Activated naive CD8-positive, alpha-beta T cell treated with anti-CD3 and anti-CD28 coated beads for 36 hours (primary cell): ENCODE results near the gene MIEF1. TPM values are rescaled to one million over a fixed set of nuclear protein-coding genes. Genes with fewer than 3 reads are reported as not detected.

Experiments
- DNase-seq: peaks from one replicate; pipeline ENCODE4 v3.0.0; 2021
- H3K27ac Mint-ChIP-seq: one replicate; pipeline ENCODE4 v1.8.0; 2022; ENCODE audit warnings: mild to moderate bottlenecking, moderate library complexity, mixed read lengths
- H3K27me3 Mint-ChIP-seq: one replicate; pipeline ENCODE4 v1.8.0; 2022; ENCODE audit warnings: mild to moderate bottlenecking, mixed read lengths
- H3K36me3 Mint-ChIP-seq: one replicate; pipeline ENCODE4 v1.8.0; 2021; ENCODE audit warnings: mild to moderate bottlenecking, mixed read lengths
- H3K4me1 Mint-ChIP-seq: one replicate; pipeline ENCODE4 v1.8.0; 2021; ENCODE audit warnings: mixed read lengths
- H3K4me3 Mint-ChIP-seq: one replicate; pipeline ENCODE4 v1.8.0; 2022; ENCODE audit warnings: mild to moderate bottlenecking, moderate library complexity, mixed read lengths
- H3K9me3 Mint-ChIP-seq: one replicate; pipeline ENCODE4 v1.8.0; 2022; ENCODE audit warnings: mixed read lengths
- total RNA-seq, 2 experiments: library from RNA; stranded (reverse); gene quantifications; one replicate each; pipeline ENCODE4 v1.2.3, GENCODE V29; 2021

MIEF1 gene
- total RNA-seq, 2 experiments from 2014 or later: 62.9 to 65.0 TPM

DNA sequence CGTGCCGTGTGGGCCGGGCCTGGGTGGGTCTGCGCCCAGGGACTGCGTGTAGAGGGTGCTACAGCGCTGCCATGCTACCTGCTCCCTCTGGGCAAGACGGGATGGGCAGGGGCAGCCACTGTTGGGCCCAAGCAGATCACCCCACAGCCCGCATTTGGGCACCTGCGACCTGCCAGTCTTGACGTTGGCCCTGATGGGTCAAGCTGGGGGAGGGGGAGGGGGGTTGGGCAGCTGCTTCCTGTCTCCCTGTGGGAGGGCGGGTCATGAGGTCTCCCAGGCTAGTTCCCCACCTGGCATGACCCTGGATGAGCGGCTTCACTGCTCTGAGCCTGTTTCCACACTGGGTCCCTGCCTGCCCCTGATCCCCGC, 33.3 kb downstream of the MIEF1 start:
- Mint-ChIP-seq H3K27ac (no peak overlapping the region), H3K9me3 (no peaks in the 10 kb centered on the region), H3K4me1 (peaks cover 20% of the 10 kb centered on the region), H3K36me3 (peaks cover 21% of the 10 kb centered on the region), H3K27me3 (no peaks in the 10 kb centered on the region), H3K4me3 (no peak overlapping the region)
- DNase-seq: no peak

DNA sequence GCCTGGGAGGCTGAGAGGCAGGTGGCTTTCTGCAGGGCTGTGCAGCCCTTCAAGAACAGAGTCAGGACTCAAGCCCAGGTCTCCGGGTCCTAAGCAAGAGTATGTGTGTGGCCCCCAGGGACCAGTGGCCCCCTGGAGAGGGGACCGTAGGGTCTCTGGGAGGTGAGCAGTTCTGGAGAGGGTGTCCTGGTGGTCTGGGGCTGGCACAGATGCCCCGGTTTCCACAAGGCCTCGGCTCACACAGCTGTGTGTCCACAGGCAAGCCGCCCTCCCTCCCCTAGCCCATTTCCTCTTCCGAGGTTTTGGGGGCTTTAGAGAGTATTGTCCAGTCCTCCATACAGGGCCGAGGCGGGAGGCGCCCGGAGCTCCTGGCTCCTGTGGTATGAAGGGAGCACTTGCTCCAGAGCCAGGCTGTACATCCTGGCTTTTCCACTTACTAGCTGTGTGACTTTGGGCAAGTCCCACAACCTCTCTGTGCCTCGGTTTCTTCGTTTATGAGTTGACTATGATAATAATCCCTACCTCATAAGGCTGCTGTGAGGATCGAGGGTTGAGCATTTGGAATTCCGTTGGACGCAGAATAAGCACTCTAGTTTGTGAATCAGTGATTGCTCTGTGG, 33.9 kb downstream of the MIEF1 start:
- DNase-seq: no peak
- H3K4me1 Mint-ChIP-seq: peaks cover 15% of the 10 kb centered on the region
- no peak overlapping the region for H3K27ac Mint-ChIP-seq
- H3K4me3 Mint-ChIP-seq: no peak overlapping the region
- H3K36me3 Mint-ChIP-seq: peaks cover 15% of the 10 kb centered on the region
- H3K27me3 Mint-ChIP-seq: no peaks in the 10 kb centered on the region
- no peaks in the 10 kb centered on the region for H3K9me3 Mint-ChIP-seq

DNA sequence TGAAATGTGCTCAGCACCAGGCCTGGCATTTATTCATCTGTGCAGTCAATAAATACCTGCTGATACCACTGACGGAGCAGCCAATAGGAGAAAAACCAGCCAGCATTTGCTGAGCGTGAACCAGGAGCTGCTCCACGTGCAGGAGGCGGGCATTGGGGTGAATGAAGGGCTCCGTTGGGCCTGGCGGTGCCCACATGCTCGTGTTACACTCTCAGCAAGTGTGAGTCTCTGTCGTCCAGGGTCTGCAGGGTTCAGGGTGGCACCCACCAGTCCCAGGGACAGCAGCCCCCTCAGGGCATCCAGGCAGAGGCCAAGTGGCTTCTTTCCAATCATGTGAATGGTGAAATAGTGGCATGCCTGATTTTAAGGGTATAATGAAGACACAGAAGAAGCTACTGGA, 34.6 kb downstream of the MIEF1 start:
- H3K36me3 Mint-ChIP-seq: peaks cover 9% of the 10 kb centered on the region
- peaks cover 7% of the 10 kb centered on the region for H3K4me1 Mint-ChIP-seq
- no peak for DNase-seq
- no peak overlapping the region for H3K4me3 Mint-ChIP-seq
- H3K9me3 Mint-ChIP-seq: no peaks in the 10 kb centered on the region
- H3K27ac Mint-ChIP-seq: no peak overlapping the region
- H3K27me3 Mint-ChIP-seq: no peaks in the 10 kb centered on the region

DNA sequence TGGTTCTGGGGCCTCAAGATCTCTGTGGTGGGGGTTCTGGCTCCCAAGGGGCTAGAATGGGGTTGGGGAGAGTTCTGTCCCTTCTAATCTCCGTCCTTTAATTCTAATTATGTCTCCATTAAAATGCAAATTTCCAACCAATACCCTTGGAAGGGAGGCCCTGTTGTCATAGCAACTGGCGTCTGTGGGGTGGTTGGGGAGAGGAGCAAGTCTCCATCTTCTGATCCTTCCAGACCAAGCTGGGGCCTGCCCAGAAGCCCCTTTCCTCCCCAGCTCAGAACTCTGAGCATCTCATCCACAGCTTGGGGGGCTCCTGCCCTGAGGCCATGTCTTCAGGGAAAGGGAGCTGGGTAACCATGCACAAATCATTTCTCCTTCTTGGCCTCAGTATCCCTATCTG, 35.9 kb downstream of the MIEF1 start:
- Mint-ChIP-seq H3K36me3 (no peaks in the 10 kb centered on the region), H3K9me3 (no peaks in the 10 kb centered on the region), H3K27ac (no peak overlapping the region), H3K4me3 (no peak overlapping the region), H3K4me1 (peaks cover 4% of the 10 kb centered on the region), H3K27me3 (peaks cover 4% of the 10 kb centered on the region)
- DNase-seq: no peak

DNA sequence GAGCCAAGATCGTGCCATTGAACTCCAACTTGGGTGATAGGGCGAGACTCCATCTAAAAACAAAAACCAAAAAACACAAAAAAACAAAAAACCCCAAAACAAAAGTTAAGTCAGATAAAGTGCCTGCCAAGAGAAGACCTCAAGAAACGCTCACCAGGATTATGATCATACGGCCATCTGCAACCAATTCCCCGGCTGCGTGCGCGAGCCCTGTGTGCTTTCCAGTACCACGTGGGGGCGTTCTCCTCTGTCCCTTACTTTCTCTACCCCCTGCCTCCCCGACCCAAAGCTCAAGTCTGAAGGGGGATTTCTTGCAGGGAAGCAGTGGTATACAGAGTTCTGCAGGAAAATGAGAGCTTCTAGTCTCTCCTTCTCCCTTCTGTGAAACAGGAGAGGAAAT, 41.0 kb downstream of the MIEF1 start:
- Mint-ChIP-seq H3K4me3 (no peak overlapping the region), H3K9me3 (no peaks in the 10 kb centered on the region), H3K27ac (no peak overlapping the region), H3K27me3 (peaks cover 43% of the 10 kb centered on the region), H3K4me1 (peaks cover 4% of the 10 kb centered on the region), H3K36me3 (no peaks in the 10 kb centered on the region)
- no peak for DNase-seq

DNA sequence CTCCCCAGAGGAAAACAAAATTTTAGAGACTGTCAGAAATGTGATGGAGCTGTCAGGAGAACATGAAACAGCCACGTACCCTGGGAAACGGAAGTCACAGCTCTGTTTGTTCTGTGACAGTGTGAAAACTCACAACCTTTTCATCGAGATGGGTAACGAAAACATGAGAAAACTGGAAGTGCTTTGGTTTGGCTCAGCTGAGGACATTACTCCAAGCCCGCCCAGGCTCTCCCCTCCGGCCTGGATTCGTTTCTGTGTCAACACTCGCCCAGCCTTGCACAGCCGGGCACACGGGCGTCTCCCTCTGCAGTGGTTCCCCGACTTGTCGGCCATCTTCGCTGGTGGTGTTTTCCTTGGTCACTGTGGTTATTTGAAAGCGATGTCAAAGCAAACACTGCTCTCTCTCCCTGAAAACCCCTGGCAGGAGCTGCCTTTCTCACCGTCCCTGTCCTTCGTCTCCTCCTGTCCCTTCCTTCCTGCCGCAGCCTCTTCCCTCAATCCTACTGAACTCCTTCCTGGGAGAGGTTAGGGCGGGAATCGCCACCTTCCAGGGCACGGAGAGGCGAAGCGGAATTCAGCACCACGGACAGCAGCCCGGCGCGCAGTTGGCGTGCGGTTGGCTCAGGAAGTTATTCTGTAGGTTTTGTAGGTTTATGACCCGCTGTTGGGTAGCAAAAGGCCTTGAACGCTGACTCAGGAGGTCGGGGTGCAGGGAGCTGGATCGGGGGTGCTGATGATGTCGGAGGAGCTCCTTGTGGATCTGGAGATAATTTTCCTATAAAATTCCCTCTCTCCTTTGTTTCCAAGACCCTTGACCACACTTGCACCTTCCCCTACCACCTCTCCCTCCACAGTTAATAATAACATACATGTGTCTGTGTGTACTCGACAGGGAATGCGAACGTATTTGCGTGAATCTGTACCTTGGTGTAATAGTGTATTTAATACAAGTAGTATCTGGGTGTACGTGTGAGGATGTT, 43.6 kb downstream of the MIEF1 start:
- peaks cover 4% of the 10 kb centered on the region for H3K4me1 Mint-ChIP-seq
- no peak overlapping the region for H3K27ac Mint-ChIP-seq
- H3K36me3 Mint-ChIP-seq: no peaks in the 10 kb centered on the region
- H3K9me3 Mint-ChIP-seq: no peaks in the 10 kb centered on the region
- peak; percentile 55 for DNase-seq
- H3K27me3 Mint-ChIP-seq: peaks cover 52% of the 10 kb centered on the region
- no peak overlapping the region for H3K4me3 Mint-ChIP-seq

DNA sequence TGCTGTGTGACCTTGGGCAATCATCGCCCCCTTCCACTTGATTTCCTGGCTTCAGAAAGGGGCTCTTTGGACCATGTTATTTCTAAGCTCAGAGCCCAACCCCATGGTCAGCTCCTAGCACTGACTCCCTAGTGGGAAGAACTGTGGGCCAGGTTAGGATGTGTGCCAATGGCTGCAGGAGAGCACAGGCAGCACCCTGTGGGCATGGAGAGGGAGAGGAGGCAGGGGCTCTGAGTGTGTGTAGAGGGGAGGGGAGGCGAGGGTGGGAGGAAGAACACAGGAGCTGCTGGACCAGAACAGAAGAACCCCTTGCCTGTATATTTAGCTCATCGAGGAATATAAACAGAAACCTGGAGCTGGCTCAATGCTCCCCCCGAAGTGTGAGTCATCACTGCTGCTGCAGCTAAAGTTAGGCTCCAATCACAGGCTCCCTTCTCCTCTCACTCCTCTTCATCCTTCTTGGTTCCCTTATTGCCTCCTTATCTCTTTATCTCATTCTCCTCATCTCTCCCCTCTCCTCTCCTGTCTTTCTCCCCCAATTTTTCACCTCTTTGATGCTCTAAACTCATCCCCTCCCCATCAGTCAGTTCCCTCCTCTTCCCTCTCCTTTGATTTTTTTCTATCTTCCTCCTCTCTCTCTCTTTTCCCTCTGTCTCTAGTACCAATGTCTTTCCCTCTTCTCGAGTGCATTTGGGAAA, 44.9 kb downstream of the MIEF1 start:
- no peak for DNase-seq
- Mint-ChIP-seq H3K9me3 (no peaks in the 10 kb centered on the region), H3K36me3 (no peaks in the 10 kb centered on the region), H3K27ac (no peak overlapping the region), H3K4me1 (peaks cover 4% of the 10 kb centered on the region), H3K27me3 (peaks cover 59% of the 10 kb centered on the region), H3K4me3 (no peak overlapping the region)

DNA sequence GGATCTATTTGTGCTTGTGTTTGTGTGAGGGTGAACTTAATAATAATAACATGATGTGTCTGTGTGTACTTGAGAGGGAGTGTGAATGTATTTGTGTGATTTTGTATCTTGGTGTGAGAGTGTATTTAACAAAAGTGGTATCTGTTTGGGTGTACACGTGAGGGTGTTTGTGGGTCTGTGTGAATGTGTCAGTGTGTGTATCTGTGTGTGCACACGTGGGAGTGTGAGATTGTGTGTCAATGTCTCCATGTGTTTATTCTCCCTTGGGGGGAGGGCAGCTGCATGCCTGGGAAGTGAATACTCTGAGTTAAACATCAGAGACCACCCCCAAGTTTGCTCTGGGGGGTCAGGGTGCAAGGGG, 45.5 kb downstream of the MIEF1 start:
- peaks cover 4% of the 10 kb centered on the region for H3K4me1 Mint-ChIP-seq
- H3K36me3 Mint-ChIP-seq: no peaks in the 10 kb centered on the region
- H3K9me3 Mint-ChIP-seq: no peaks in the 10 kb centered on the region

DNA sequence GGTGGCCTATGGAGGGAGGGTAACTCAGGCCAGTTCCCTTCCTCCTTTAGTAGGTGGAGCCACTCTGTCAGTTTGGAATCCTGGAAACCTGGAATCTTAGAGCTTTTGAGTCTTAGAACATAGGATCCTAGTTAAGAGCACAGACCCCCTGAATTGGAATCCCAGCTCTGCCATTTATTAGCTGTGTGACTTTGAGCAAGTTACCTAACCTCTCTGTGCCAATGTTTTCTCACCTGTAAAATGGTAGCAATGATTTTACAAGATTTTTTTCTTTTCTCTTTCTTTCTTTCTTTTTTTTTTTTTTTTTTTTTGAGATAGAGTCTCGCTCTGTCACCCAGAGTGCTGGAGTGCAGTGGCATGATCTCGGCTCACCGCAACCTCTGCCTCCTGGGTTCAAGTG, 51.3 kb downstream of the MIEF1 start:
- H3K9me3 Mint-ChIP-seq: no peaks in the 10 kb centered on the region
- H3K27ac Mint-ChIP-seq: no peak overlapping the region
- no peak for DNase-seq
- peaks cover 47% of the 10 kb centered on the region for H3K27me3 Mint-ChIP-seq
- no peak overlapping the region for H3K4me3 Mint-ChIP-seq
- no peaks in the 10 kb centered on the region for H3K36me3 Mint-ChIP-seq
- no peaks in the 10 kb centered on the region for H3K4me1 Mint-ChIP-seq

More for the DNA sequence above, 45.5 kb downstream of the MIEF1 start:
- DNase-seq: no peak
- Mint-ChIP-seq H3K27me3 (peaks cover 59% of the 10 kb centered on the region), H3K4me3 (no peak overlapping the region), H3K27ac (no peak overlapping the region)

DNA sequence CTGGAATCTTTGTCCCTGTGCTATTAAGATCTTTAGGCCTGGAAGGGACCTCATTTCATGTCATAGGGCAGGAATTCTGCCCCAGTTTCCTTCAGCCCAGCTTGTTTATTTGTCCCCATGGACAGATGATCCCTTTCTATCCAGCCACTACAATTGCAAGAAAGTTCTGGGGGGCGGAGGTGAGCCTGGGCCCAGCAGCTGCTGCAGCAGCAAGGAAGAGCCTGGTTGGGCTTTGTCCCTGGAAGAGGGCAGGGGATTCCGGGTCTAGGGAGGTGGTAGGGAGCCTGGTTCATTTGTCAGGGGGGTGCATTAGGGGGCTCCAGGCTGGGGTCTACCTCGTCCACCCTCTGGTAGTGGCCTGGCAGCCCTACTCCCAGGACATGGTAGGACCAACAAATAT, 52.1 kb downstream of the MIEF1 start:
- H3K27ac Mint-ChIP-seq: no peak overlapping the region
- H3K27me3 Mint-ChIP-seq: peaks cover 52% of the 10 kb centered on the region
- H3K4me3 Mint-ChIP-seq: no peak overlapping the region
- no peak for DNase-seq
- H3K4me1 Mint-ChIP-seq: no peaks in the 10 kb centered on the region
- H3K9me3 Mint-ChIP-seq: no peaks in the 10 kb centered on the region
- H3K36me3 Mint-ChIP-seq: no peaks in the 10 kb centered on the region

DNA sequence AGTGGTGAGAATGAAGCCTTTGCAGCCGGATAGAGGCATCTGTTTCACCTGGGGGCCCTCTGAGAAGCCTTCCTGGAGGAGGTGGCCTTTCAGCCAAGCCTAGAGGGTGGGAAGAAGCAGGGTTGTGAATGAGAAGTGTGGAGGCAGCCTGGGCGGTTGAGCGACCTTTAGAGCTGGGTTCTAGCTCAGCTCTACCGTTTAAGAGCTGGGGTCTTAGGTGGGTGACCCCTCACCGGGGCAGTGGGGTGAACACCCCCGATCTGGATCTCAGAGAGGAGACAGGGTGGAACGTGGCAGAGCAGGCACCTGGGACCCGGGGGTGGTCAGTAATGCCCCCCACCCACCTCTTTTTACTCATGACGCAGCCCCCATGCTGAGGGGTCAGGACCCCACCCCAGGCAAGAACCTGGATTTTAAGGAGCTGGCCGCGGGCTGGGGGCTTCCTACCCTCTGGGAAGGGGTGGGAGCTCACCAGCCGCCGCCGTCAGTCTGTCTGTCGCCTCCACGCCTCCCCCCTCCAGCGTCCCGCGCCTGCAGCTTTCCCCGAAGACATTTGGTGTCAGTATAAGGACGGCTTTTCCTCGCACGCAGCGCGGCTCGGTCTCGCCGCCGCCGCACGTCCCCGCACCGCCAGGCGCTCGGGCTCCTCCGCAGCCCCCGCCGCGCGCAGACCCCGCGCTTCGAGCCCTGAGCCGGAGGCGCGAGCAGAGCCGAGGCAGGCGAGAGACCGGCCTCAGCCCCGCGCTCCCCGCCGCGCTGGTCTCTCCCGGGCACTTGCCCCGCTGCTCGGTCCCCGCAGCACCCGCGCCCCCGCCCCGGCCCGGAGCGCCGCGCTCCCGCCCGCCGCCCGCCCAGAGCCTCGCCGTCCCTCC, 55.1 kb downstream of the MIEF1 start:
- H3K36me3 Mint-ChIP-seq: no peaks in the 10 kb centered on the region
- H3K9me3 Mint-ChIP-seq: no peaks in the 10 kb centered on the region
- H3K4me3 Mint-ChIP-seq: no peak overlapping the region
- H3K27ac Mint-ChIP-seq: no peak overlapping the region
- peak; percentile 29 for DNase-seq
- H3K4me1 Mint-ChIP-seq: no peaks in the 10 kb centered on the region
- peaks cover 43% of the 10 kb centered on the region for H3K27me3 Mint-ChIP-seq

DNA sequence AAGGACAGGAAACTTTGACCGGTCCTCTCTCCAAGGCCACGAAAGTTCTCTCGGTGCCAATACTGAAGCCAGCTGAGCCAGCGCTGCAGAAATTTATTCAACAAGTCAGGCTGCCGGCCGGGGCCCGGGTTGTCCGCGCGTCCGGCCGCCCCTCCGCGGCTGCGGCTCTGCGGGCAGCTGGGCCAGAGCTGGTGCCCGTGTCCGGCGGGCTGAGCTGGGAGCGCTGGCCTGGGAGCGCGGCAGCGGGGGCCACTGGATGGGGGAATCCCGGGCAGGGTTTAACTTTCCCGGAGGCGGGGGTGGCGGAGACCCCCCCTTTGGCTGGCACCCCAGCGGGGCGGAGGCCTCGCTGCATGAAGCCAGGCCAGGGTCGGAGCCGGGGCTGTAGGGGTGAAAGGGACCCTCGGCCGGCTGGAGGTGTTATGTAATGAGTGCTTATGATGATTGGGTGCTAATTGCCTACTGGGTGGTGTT, 56.2 kb downstream of the MIEF1 start:
- Mint-ChIP-seq H3K4me3 (peak overlapping the region; percentile 36), H3K9me3 (no peaks in the 10 kb centered on the region), H3K27ac (no peak overlapping the region), H3K27me3 (peaks cover 38% of the 10 kb centered on the region), H3K4me1 (no peaks in the 10 kb centered on the region), H3K36me3 (no peaks in the 10 kb centered on the region)
- DNase-seq: no peak

DNA sequence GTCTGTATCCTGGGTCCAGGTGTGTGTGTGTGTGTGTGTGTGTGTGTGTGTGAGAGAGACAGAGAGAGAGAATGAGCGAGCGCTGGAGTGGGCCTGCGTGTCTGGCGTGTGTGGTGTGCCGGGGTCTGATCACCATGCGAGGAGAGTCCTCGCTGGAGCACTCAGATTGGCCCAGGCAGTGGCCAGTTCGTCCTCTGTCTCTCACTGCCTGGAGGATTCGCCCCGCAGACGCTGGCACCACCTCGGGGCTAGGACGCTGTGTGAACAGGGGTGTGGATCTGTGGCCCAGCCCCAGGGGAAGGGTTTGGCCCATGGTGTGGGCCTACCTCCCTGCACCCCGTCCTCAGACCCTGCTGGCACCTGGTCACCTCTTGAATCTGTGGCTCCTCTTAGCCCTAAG, 56.9 kb downstream of the MIEF1 start:
- H3K36me3 Mint-ChIP-seq: no peaks in the 10 kb centered on the region
- H3K9me3 Mint-ChIP-seq: no peaks in the 10 kb centered on the region
- H3K4me3 Mint-ChIP-seq: no peak overlapping the region
- H3K27me3 Mint-ChIP-seq: peaks cover 38% of the 10 kb centered on the region
- H3K27ac Mint-ChIP-seq: no peak overlapping the region
- H3K4me1 Mint-ChIP-seq: no peaks in the 10 kb centered on the region
- DNase-seq: no peak

DNA sequence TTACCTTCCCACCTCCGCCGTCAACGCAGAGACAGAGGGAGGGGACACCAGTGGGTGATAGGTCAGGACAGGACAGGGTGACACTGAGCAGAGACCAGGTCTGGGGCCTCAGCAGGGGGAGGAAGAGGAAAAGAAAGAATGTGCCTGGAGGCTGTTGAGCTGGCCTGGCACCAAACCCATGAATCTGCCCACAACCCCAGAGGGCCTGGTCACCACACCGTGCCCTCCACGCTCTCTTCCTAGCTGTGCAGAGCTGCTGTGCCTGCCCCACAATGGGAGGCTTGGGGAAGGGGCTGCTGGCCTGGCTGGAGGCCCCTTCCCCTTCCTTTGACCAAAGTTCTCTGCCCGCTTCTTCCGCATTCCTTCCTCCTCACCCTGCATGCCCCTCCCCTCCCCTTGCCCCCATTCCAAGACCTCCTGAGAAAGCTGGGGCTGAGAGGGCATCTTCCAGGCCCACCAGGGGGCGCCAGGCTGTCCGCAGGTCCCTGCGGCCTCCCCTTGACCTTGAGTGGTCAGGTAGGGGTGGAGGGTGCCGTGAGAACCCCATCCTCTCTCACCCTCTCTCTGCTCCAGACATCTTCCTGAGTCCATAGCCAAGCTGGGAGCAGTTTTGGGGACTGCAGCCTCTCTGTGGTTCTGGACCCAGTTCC, 57.5 kb downstream of the MIEF1 start:
- Mint-ChIP-seq H3K4me3 (no peak overlapping the region), H3K4me1 (no peaks in the 10 kb centered on the region), H3K27me3 (peaks cover 38% of the 10 kb centered on the region), H3K27ac (no peak overlapping the region), H3K9me3 (no peaks in the 10 kb centered on the region), H3K36me3 (no peaks in the 10 kb centered on the region)
- no peak for DNase-seq
